ENCODE measurements around the gene LTBP1.

The LTBP1 gene

GRCh38 chr2:33014268-33014667 is 67.5 kb downstream of the LTBP1 start:
- DNase-seq = no peak

DNA sequence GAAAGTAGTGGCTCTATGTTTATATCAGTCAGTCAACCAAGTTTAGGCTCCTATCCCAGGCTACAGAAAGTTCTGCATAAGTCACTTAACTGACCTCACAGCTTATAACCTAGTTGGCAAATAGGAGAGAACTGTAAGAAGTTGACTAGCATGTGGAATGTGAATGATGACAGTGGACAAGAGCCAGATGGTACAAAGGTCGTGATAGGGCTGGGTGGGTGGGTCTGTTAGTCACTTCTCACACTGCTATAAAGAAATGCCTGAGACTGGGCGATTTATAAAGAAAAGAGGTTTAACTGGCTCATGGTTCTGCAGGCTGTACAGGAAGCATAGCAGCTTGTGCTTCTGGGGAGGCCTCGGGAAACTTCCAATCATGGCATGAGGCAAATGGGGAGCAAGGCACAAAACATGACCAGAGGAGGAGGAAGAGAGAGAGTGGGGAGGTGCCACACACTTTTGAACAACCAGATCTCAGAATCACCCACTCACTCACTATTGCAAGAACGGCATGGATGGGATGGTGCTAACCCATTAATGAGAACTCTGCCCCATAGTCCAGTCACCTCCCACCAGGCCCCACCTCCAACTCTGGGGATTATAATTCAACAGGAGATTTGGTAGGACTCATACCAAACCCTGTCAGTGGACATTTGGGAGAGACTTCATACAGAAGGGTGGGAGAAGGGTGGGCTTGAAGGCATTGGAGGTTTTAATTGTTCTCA is 68.8 kb downstream of the LTBP1 start:
- DNase-seq = no peak

- DNase-seq = no peak
Measured at GRCh38 chr2:33018271-33018670, 71.5 kb downstream of the LTBP1 start.

GRCh38 chr2:33019796-33020195 is 73.0 kb downstream of the LTBP1 start:
- no peak for DNase-seq

DNA sequence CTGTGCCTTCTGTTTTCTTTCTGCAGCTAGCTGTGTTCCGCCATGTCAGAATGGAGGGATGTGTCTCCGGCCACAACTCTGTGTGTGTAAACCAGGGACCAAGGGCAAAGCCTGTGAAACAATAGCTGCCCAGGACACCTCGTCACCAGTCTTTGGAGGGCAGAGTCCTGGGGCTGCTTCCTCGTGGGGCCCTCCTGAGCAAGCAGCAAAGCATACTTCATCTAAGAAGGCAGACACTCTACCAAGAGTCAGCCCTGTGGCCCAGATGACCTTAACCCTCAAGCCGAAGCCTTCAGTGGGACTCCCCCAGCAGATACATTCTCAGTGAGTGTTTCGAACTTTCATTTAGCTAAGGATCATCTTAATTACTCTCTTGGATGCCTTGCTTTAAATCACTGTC is 74.1 kb downstream of the LTBP1 start:
- DNase-seq = no peak

DNA sequence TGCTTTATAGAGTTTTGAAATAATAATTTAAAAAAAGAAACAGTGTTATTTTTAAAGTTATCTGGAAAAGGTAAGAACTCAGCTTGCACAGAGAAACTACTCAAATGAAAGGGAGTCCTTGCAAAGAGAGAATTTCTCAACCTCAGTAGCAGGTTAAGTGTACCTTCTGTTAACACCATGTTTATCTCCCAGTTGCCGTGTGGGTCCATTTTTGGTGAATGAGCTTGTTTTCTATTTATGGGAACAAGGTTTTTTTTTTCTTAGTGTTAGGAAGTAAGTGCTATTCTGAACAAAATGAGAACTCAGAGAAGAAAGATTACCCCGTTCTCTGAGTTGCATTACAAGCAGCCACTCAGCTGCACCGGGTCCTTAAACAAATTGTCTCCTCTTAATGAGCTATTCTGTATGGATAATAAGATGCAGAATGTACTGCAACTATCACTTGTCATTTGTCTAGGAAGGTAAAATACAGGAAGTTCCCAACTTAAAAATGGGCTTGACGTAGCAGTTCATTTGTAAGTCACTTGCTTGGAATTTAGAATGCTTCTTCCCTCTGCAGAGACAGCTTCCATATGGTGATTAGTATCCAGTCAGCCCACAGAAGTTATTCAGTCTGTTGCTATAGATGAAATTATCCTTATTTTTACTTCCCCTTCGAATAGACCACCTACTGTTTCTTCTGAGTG is 74.9 kb downstream of the LTBP1 start:
- no peak for DNase-seq

- DNase-seq = no peak
Measured at GRCh38 chr2:33022395-33022985, 75.7 kb downstream of the LTBP1 start.

GRCh38 chr2:33022989-33023727 is 76.4 kb downstream of the LTBP1 start:
- peak in 1 of 5 donors; percentile 8 for DNase-seq

GRCh38 chr2:33023728-33024500 is 77.2 kb downstream of the LTBP1 start:
- DNase-seq = no peak

DNA sequence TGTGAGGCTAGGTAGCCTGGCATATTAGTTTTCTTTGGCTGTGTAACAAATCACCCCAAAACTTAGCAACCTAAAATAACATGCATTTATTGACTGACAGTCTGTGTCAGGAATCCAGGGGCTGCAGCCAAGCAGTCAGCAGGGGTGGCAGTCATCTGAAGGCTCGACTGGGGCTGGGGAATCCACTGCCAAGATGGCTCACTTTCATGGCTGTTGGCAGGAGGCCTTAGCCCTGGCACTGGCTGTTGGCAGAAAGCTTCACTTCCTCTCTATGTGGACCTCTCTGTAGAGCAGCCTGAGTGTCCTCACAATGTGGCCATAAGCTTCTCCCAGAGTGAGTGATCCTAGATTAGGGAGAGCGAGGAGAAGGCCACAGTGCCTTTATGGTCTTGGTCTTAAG is 78.0 kb downstream of the LTBP1 start:
- no peak for DNase-seq

DNA sequence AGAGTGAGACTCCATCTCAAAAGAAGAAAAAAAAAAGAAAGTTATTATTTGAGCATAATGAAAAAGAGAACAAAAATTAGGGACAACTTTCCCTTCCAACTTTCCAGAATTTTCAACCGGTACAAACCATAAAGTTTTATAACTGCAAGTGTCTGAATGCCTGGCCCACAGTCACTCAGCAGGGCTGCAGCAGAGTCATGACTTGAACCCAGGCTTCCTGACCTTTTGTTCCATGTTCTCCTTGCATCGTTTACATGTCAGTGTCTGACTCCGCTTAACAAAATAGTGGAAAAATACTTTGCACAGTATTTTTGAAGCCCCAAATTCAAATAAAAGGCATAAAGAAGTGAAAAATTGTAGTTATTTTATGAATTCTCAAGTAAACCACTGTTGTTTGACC is 82.7 kb downstream of the LTBP1 start:
- DNase-seq = no peak

DNA sequence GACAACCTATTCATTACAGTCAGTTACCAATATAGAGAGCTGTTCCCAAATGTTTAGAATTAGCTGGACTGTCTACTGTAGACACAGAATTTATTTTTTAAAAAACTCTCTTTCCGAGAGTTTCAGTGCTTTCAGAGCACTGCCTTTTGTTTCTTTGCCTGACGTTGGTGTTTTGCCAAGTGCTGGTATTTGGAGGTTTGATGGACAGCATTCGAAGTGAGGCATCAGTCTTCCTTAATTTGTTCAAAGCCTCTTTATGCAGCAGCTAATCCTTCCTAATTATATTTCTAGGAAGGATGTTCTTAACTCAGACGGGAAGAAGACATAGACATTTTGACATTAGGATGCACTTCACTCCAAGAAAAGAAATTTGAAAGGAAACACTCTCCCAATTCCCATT is 83.2 kb downstream of the LTBP1 start:
- no peak for DNase-seq

DNA sequence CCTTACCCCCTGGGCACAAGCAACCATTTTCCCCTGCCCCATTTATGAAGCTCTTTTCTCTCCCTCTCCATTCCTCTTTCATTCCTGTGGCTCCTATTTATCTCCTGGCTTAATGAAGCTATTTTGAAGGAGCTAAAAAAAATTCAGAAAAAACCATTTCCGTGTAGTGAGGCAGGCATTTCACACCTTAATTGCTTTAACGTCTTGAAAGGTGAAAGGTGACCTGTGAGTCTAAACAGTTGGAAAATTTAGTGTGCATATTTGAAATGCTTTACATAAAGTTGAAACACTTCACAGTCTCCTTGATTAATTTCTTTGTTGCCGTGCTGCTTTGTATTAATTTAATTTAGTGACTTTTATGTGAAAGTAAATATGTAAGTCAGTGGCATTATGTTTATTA is 83.6 kb downstream of the LTBP1 start:
- DNase-seq = no peak

DNA sequence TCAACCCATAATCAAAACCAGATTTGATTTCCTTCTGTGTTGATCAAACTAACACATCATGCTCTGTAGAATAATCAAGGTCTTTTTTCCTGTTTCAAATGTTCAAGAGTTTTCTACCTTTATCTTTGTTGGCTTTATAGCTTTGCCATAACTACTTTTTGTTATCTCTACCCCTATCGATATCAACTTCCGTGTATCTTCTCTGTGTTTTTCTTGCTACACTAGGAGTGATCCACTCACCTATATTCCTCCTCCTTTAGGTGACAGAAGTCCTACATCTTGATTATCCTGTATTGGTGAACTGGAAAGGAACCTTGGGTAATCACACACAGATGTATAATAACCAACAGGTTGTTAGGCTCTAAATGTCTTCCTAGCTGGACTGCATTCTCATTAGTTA is 85.5 kb downstream of the LTBP1 start:
- no peak for DNase-seq

- no peak for DNase-seq
Measured at GRCh38 chr2:33033606-33034081, 86.9 kb downstream of the LTBP1 start.

GRCh38 chr2:33034784-33035183 is 88.0 kb downstream of the LTBP1 start:
- no peak for DNase-seq

GRCh38 chr2:33038230-33038629 is 91.5 kb downstream of the LTBP1 start:
- DNase-seq = no peak

GRCh38 chr2:33038799-33039198 is 92.0 kb downstream of the LTBP1 start:
- no peak for DNase-seq

- DNase-seq = no peak
Measured at GRCh38 chr2:33040541-33040940, 93.8 kb downstream of the LTBP1 start.

DNA sequence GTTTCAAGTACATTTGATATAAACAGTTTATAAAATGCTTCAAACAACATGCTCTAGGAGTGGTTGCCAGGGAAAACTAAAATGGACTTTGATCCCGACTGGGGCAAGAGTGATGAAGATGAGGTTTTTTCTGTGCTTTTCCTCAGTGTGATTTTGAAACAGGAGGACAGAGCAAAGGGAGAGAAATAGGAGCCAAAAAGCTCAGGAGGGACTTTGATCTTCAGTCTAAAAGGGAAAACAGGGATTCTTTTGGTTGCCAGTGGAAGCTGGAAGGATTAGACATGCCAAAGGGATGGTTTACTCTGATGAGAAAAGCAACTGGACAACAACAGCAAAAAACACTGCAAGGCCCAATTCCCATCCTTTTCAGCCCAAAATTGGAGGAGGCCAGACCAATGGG is 95.5 kb downstream of the LTBP1 start:
- no peak for DNase-seq

GRCh38 chr2:33042819-33043218 is 96.1 kb downstream of the LTBP1 start:
- DNase-seq = no peak

DNA sequence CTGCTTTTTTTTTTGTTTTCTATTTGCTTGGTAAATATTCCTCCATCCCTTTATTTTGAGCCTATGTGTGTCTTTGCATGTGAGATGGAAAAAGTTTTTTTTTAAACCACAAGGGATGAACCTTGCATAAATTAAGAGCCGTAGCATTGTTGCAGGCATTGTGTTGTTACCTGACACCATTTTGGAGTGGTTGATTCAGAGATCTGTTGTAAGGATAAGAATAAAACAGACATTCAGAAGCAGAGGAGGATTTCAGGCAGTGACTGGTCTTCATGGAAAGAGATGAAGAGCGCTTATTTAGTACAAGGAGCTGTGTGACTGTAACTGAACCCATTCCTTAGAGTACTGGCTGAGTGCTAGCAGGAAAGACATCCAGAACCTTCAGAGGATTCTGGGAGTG is 101.2 kb downstream of the LTBP1 start:
- DNase-seq = no peak
